Peyer's patch (tissue), 4 donors: ENCODE results near the gene PKN2. TPM values are rescaled to one million over a fixed set of nuclear protein-coding genes. Genes with fewer than 3 reads are reported as not detected.
"Not testable (repeated sequence)": the region's sequence is repeated elsewhere in the genome, so short reads cannot be mapped to it uniquely, and the experiment has no call there.

Source experiments
- DNase-seq, 3 donors: peaks; one replicate each; pipeline ENCODE4 v3.0.0-alpha.2; 2017 to 2019
- H3K27ac ChIP-seq, 4 donors: fragments of 200-600 bp; sonication (generic); one replicate each; pipeline ENCODE4 v1.5.1; 2016 to 2019
- H3K27me3 ChIP-seq, 2 donors: fragments of 200-600 bp; sonication (generic); one replicate each; pipeline ENCODE4 v1.5.1; 2019
- H3K36me3 ChIP-seq, 3 donors: fragments of 200-600 bp; sonication (generic); one replicate each; pipeline ENCODE4 v1.5.1; 2016 to 2019
- H3K4me1 ChIP-seq, 4 donors: fragments of 200-600 bp; sonication (generic); one replicate each; pipeline ENCODE4 v1.5.1; 2016 to 2019
- H3K4me3 ChIP-seq, 4 donors: fragments of 200-600 bp; sonication (generic); 1 replicate in 3 of 4; 2 replicates in 1 of 4; pipeline ENCODE4 v1.5.1; 2016 to 2019; ENCODE audit warnings: mild to moderate bottlenecking in 1 of 4
- H3K9me3 ChIP-seq, 4 donors: fragments of 200-600 bp; sonication (generic); one replicate each; pipeline ENCODE4 v1.5.1; 2016 to 2019; ENCODE audit warnings: mild to moderate bottlenecking in 1 of 4
- POLR2A ChIP-seq, 2 donors: fragments of 450-650 bp; IDR thresholded peaks; one replicate each; pipeline ENCODE4 v1.5.1; 2017; ENCODE audit warnings: antibody characterized with exemption in 2 of 2, mild to moderate bottlenecking in 2 of 2, moderate library complexity in 2 of 2
- total RNA-seq, 4 donors: library from RNA; depleted of rRNA; stranded (reverse); fragments of >200 nt; gene quantifications; one replicate each; pipeline ENCODE4 v1.1.0, GENCODE V29; 2016
- TF ChIP-seq, protein P1 (sequence below), 6 experiments: fragments of 450-650 bp in 4 of 6; fragments of 200-600 bp in 2 of 6; sonication (generic) in 1 of 6; IDR thresholded peaks; one replicate each; pipeline ENCODE4 v1.5.1; 2017 to 2019; ENCODE audit warnings: antibody characterized with exemption in 6 of 6, mild to moderate bottlenecking in 3 of 6, moderate library complexity in 1 of 6

Gene PKN2
- total RNA-seq, 4 donors from 2014 or later = 97.6 to 201 (median 105) TPM

DNA sequence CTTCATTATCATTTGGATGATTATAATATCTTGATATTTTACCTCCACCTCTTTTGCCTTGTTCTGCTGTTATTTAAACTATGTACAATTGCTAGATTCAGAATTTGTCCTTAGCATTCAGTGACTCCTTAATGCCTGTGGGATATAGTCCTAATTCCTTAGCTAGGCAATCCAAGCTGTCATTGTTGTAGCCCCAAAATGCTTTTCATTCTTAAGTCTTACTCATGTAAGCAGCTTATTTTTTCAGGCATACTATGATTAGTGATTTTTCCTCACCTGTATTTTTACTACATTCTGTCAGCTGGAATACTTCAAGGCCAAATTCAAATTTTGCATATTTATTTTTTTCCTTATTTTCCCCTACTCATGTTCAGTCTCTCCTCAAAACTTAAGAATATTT is 13.4 kb downstream of the PKN2 start:
- Histone ChIP-seq H3K9me3 (no peaks in the 10 kb centered on the region), H3K27me3 (no peaks in the 10 kb centered on the region), H3K36me3 (no peaks in the 10 kb centered on the region), H3K27ac (no peak overlapping the region), H3K4me3 (no peak overlapping the region), H3K4me1 (peaks cover 0 to 7% (median 0%) of the 10 kb centered on the region in 4 donors)
- TF ChIP-seq, protein P1, sequence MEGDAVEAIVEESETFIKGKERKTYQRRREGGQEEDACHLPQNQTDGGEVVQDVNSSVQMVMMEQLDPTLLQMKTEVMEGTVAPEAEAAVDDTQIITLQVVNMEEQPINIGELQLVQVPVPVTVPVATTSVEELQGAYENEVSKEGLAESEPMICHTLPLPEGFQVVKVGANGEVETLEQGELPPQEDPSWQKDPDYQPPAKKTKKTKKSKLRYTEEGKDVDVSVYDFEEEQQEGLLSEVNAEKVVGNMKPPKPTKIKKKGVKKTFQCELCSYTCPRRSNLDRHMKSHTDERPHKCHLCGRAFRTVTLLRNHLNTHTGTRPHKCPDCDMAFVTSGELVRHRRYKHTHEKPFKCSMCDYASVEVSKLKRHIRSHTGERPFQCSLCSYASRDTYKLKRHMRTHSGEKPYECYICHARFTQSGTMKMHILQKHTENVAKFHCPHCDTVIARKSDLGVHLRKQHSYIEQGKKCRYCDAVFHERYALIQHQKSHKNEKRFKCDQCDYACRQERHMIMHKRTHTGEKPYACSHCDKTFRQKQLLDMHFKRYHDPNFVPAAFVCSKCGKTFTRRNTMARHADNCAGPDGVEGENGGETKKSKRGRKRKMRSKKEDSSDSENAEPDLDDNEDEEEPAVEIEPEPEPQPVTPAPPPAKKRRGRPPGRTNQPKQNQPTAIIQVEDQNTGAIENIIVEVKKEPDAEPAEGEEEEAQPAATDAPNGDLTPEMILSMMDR (IDR thresholded peaks at IDR 0.05) = no peak
- no peak for TF ChIP-seq POLR2A (IDR thresholded peaks at IDR 0.05)
- DNase-seq = no peak

DNA sequence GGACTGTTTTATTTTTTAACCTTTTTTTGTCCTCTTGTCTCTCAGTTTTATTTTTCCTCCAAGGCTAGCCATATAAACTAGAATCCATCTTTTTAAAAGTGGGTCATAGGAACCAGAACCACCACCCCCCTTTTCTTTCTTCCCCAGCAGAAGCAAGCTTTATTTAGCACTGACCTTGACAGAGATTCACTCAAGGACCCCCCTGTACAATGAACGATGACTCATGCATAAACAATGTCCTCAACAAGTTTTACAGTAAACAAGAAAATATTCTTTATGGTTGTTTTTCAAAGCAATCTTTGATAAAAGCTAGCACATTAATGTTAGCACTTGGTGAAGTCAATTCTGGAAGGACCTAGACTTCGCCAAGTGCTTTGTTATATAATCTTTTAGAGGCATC is 14.1 kb downstream of the PKN2 start:
- H3K4me3 ChIP-seq = no peak overlapping the region
- H3K27ac ChIP-seq = no peak overlapping the region
- peaks cover 0 to 7% (median 0%) of the 10 kb centered on the region in 4 donors for H3K4me1 ChIP-seq
- no peaks in the 10 kb centered on the region for H3K36me3 ChIP-seq
- no peak for TF ChIP-seq POLR2A (IDR thresholded peaks at IDR 0.05)
- TF ChIP-seq, protein P1 (IDR thresholded peaks at IDR 0.05) = no peak
- H3K9me3 ChIP-seq = no peaks in the 10 kb centered on the region
- no peaks in the 10 kb centered on the region for H3K27me3 ChIP-seq
- DNase-seq = no peak

DNA sequence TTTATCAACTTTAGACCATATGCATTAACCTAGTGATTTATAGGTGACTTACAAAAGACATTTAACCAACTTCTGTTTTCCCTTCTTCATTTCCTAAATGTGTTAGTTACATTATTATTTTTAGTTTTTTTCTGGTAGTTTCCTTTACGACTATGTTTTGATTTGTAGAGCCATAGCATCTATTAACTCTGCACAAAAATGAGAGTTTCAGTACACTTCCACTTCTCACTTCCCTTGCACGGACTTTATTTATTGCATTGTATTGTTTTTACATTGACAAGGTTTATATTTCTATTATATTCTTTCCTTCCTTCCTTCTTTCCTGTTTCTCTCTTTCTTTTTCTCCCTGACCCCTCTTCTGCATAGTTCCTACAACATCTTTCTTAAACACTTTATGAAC is 14.7 kb downstream of the PKN2 start:
- Histone ChIP-seq H3K4me3 (no peak overlapping the region), H3K9me3 (no peaks in the 10 kb centered on the region), H3K27ac (no peak overlapping the region), H3K36me3 (no peaks in the 10 kb centered on the region), H3K27me3 (no peaks in the 10 kb centered on the region), H3K4me1 (peaks cover 0 to 7% (median 0%) of the 10 kb centered on the region in 4 donors)
- TF ChIP-seq POLR2A (IDR thresholded peaks at IDR 0.05) = no peak
- TF ChIP-seq, protein P1 (IDR thresholded peaks at IDR 0.05) = no peak
- DNase-seq = no peak

DNA sequence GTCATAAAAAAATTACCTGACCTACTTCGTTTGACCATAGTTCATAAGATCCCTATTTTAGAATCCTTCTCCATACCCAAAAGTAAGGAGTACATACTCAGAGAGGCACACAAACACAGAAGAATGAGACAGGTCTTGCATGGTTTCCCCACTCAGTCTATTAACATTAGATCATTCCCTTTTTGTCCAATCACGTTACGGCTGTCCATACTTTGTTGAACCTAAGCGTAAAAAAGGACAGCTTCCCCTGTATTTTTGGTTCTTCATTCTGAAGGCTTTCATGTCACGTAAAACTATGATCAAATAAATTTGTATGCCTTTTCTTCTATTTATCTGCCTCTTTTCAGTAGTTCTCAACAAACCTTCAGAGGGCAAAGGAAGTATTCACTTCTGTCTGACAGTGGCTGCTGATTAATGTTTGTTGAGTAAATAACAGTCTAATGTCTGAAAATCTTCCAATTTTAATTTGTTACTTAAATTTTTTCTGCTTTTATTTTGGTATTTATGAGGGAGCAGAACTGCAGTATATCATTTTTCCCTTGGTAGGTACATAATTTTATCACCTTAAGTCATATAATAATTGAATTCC is 16.4 kb downstream of the PKN2 start:
- Histone ChIP-seq H3K9me3 (no peaks in the 10 kb centered on the region), H3K27me3 (no peaks in the 10 kb centered on the region), H3K4me3 (no peak overlapping the region), H3K27ac (no peak overlapping the region), H3K4me1 (peaks cover 0 to 7% (median 0%) of the 10 kb centered on the region in 4 donors), H3K36me3 (no peaks in the 10 kb centered on the region)
- no peak for DNase-seq
- TF ChIP-seq, protein P1 (IDR thresholded peaks at IDR 0.05) = no peak
- TF ChIP-seq POLR2A (IDR thresholded peaks at IDR 0.05) = no peak

DNA sequence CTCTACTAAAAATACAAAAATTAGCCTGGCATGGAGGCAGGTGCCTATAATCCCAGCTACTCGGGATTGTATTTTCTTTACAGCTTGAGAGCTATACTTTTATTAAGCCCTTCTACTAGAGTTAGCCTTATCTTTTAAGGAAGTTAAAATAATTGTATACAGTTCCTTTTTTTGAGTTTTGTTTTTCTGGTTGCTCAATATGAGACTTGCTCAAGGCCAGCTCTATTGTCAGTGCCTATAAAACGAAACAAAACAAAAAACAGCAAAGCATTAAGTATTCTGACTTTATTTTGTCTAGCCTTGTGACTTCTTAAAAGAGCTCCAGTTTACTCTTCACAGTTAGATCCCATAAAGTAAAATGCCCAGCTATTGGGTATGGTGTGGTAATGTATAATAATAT is 17.2 kb downstream of the PKN2 start:
- Histone ChIP-seq H3K4me1 (peaks cover 0 to 7% (median 0%) of the 10 kb centered on the region in 4 donors), H3K4me3 (no peak overlapping the region), H3K27ac (peak overlapping the region in 1 of 4 donors; percentile 6), H3K27me3 (no peaks in the 10 kb centered on the region), H3K36me3 (no peaks in the 10 kb centered on the region), H3K9me3 (no peaks in the 10 kb centered on the region)
- DNase-seq = no peak
- TF ChIP-seq, protein P1 (IDR thresholded peaks at IDR 0.05) = no peak
- no peak for TF ChIP-seq POLR2A (IDR thresholded peaks at IDR 0.05)

DNA sequence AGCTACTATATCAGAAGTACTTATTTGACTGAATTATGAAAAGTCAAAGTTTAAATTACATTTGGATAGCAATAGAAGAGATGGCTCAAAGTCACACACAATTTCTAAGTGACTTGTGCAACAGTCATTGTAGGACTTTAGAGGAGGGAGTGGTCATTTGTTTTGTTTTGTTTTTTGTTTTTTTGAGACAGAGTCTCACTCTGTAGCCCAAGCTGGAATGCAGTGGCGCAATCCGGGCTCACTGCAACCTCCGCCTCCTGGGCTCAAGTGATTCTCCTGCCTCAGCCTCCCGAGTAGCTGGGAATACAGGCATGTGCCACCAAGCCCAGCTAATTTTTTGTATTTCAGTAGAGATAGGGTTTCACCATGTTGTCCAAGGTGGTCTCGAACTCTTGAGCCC is 17.7 kb downstream of the PKN2 start:
- not testable (repeated sequence) for H3K36me3 ChIP-seq, H3K4me1 ChIP-seq, H3K4me3 ChIP-seq, DNase-seq, H3K27me3 ChIP-seq, H3K9me3 ChIP-seq
- peak overlapping the region in 2 of 4 donors; percentile 3 to 10 for H3K27ac ChIP-seq
